Neural crest cell (in vitro differentiated cells): ENCODE results near the gene PLXDC2. TPM values are rescaled to one million over a fixed set of nuclear protein-coding genes. Genes with fewer than 3 reads are reported as not detected.

Source experiments
- DNase-seq: peaks from one replicate; pipeline ENCODE4 v3.0.0; 2021; ENCODE audit warnings: low read depth, mixed read lengths, low spot score
- H3K27ac Mint-ChIP-seq: one replicate; pipeline ENCODE4 v1.8.0; 2021; ENCODE audit warnings: mild to moderate bottlenecking, mixed read lengths; ENCODE audit not compliant: unreplicated experiment
- H3K27me3 Mint-ChIP-seq: 2 replicates; pipeline ENCODE4 v1.8.0; 2021; ENCODE audit warnings: low read depth, mild to moderate bottlenecking, mixed read lengths
- H3K36me3 Mint-ChIP-seq: 2 replicates; pipeline ENCODE4 v1.8.0; 2021; ENCODE audit warnings: low read depth, mild to moderate bottlenecking, mixed read lengths
- H3K4me1 Mint-ChIP-seq: 2 replicates; pipeline ENCODE4 v1.8.0; 2021; ENCODE audit warnings: mixed read lengths
- H3K4me3 Mint-ChIP-seq: one replicate; pipeline ENCODE4 v1.8.0; 2021; ENCODE audit warnings: mild to moderate bottlenecking, mixed read lengths
- H3K9me3 Mint-ChIP-seq: 2 replicates; pipeline ENCODE4 v1.8.0; 2021; ENCODE audit warnings: mixed read lengths
- CTCF ChIP-seq: fragments of 200-600 bp; sonication (generic); conservative IDR thresholded peaks from 2 replicates; pipeline ENCODE4 v1.5.0; 2021; ENCODE audit warnings: antibody characterized with exemption, mild to moderate bottlenecking
- total RNA-seq: library from RNA; stranded (reverse); gene quantifications from 2 replicates; pipeline ENCODE4 v1.2.1, GENCODE V29; 2021

The PLXDC2 gene
- total RNA-seq, 1 donor from 2014 or later: 4.0 TPM

- Mint-ChIP-seq H3K4me1 (no peaks in the 10 kb centered on the region), H3K9me3 (no peaks in the 10 kb centered on the region), H3K27me3 (no peaks in the 10 kb centered on the region), H3K27ac (no peak overlapping the region), H3K4me3 (no peak overlapping the region), H3K36me3 (no peaks in the 10 kb centered on the region)
- no peak for DNase-seq
- TF ChIP-seq CTCF: no peak
Observed at GRCh38 chr10:20109613-20110012, 293.4 kb downstream of the PLXDC2 start.

GRCh38 chr10:20110125-20111100 lies 294.2 kb downstream of the PLXDC2 start:
- TF ChIP-seq CTCF: no peak
- no peak overlapping the region for H3K4me3 Mint-ChIP-seq
- H3K36me3 Mint-ChIP-seq: no peaks in the 10 kb centered on the region

GRCh38 chr10:20114179-20114578 lies 297.9 kb downstream of the PLXDC2 start:
- no peak overlapping the region for H3K4me3 Mint-ChIP-seq
- peaks cover 7% of the 10 kb centered on the region for H3K4me1 Mint-ChIP-seq
- no peaks in the 10 kb centered on the region for H3K27me3 Mint-ChIP-seq
- no peak overlapping the region for H3K27ac Mint-ChIP-seq
- H3K9me3 Mint-ChIP-seq: no peaks in the 10 kb centered on the region
- no peaks in the 10 kb centered on the region for H3K36me3 Mint-ChIP-seq
- no peak for DNase-seq
- TF ChIP-seq CTCF: no peak

More at GRCh38 chr10:20110125-20111100, 294.2 kb downstream of the PLXDC2 start:
- H3K27ac Mint-ChIP-seq: no peak overlapping the region
- DNase-seq: no peak
- H3K4me1 Mint-ChIP-seq: no peaks in the 10 kb centered on the region
- H3K27me3 Mint-ChIP-seq: no peaks in the 10 kb centered on the region
- H3K9me3 Mint-ChIP-seq: no peaks in the 10 kb centered on the region

- Mint-ChIP-seq H3K27ac (no peak overlapping the region), H3K36me3 (no peaks in the 10 kb centered on the region), H3K4me1 (peaks cover 7% of the 10 kb centered on the region), H3K27me3 (no peaks in the 10 kb centered on the region), H3K4me3 (no peak overlapping the region), H3K9me3 (no peaks in the 10 kb centered on the region)
- no peak for TF ChIP-seq CTCF
- DNase-seq: no peak
Observed at GRCh38 chr10:20115894-20116293, 299.7 kb downstream of the PLXDC2 start.

- no peak for DNase-seq
- TF ChIP-seq CTCF: no peak
- Mint-ChIP-seq H3K27me3 (no peaks in the 10 kb centered on the region), H3K9me3 (no peaks in the 10 kb centered on the region), H3K27ac (no peak overlapping the region), H3K4me3 (no peak overlapping the region), H3K36me3 (no peaks in the 10 kb centered on the region), H3K4me1 (peaks cover 7% of the 10 kb centered on the region)
Observed at GRCh38 chr10:20117471-20117870, 301.2 kb downstream of the PLXDC2 start.
